Loucy (cell line): ENCODE results near the gene IL36G.
A peak's percentile ranks its signal among the peaks of the same experiment; 100 is the strongest.

Experiments
- H2AFZ ChIP-seq: fragments of 200-600 bp; sonication (generic); 2 replicates; pipeline ENCODE4 v1.6.0; 2016; ENCODE audit warnings: antibody characterized with exemption, mild to moderate bottlenecking, low read length, moderate library complexity
- H3F3A ChIP-seq: fragments of 200-600 bp; 2 replicates; pipeline ENCODE4 v1.6.0; 2016; ENCODE audit warnings: antibody characterized with exemption, low read depth, mild to moderate bottlenecking
- H3K27me3 ChIP-seq: fragments of 200-600 bp; sonication (generic); 2 replicates; pipeline ENCODE4 v1.6.1; 2014; ENCODE audit warnings: low read length, mild to moderate bottlenecking; ENCODE audit not compliant: insufficient read depth, poor library complexity, severe bottlenecking
- H3K36me3 ChIP-seq: fragments of 200-600 bp; sonication (generic); 2 replicates; pipeline ENCODE4 v1.6.1; 2016; ENCODE audit warnings: low read length; ENCODE audit not compliant: insufficient read depth
- H3K4me1 ChIP-seq: fragments of 200-600 bp; sonication (generic); 2 replicates; pipeline ENCODE4 v1.5.1; 2014; ENCODE audit warnings: low read length, mild to moderate bottlenecking; ENCODE audit not compliant: insufficient read depth, poor library complexity, severe bottlenecking
- H3K4me2 ChIP-seq: fragments of 200-600 bp; sonication (generic); 2 replicates; pipeline ENCODE4 v1.6.0; 2014; ENCODE audit warnings: antibody characterized with exemption, low read length, low read depth, mild to moderate bottlenecking; ENCODE audit not compliant: poor library complexity, severe bottlenecking
- H3K4me3 ChIP-seq: fragments of 200-600 bp; sonication (generic); 2 replicates; pipeline ENCODE4 v1.5.1; 2014; ENCODE audit warnings: low read length, mild to moderate bottlenecking, mixed read lengths; ENCODE audit not compliant: poor library complexity, severe bottlenecking
- H3K79me2 ChIP-seq: fragments of 200-600 bp; sonication (generic); 2 replicates; pipeline ENCODE4 v1.6.1; 2014; ENCODE audit warnings: low read length; ENCODE audit not compliant: insufficient read depth
- H3K9ac ChIP-seq: fragments of 200-600 bp; sonication (generic); 2 replicates; pipeline ENCODE4 v1.6.0; 2014; ENCODE audit warnings: mild to moderate bottlenecking, low read depth, low read length, moderate library complexity; ENCODE audit not compliant: poor library complexity, severe bottlenecking
- H3K9me2 ChIP-seq: fragments of 200-600 bp; sonication (generic); replicated peaks from 2 replicates; pipeline ENCODE4 v1.6.1; 2016; ENCODE audit warnings: low read depth, low read length, mixed read lengths
- H3K9me3 ChIP-seq: fragments of 200-600 bp; sonication (generic); 2 replicates; pipeline ENCODE4 v1.6.1; 2014; ENCODE audit warnings: mild to moderate bottlenecking, antibody characterized with exemption, low read length, low read depth; ENCODE audit not compliant: insufficient read depth
- H4K20me1 ChIP-seq: fragments of 200-600 bp; sonication (generic); 2 replicates; pipeline ENCODE4 v1.6.0; 2014; ENCODE audit warnings: antibody characterized with exemption, low read length, mild to moderate bottlenecking; ENCODE audit not compliant: insufficient read depth, poor library complexity, severe bottlenecking
- CTCF ChIP-seq: fragments of 200-600 bp; sonication (generic); conservative IDR thresholded peaks from 2 replicates; pipeline ENCODE4 v1.5.1; 2014; ENCODE audit warnings: mild to moderate bottlenecking, antibody characterized with exemption, low read length
- EZH2phosphoT487 ChIP-seq: fragments of 200-600 bp; IDR thresholded peaks from 2 replicates; pipeline ENCODE4 v1.6.1; 2018; ENCODE audit warnings: antibody characterized with exemption, mild to moderate bottlenecking, moderate library complexity, borderline replicate concordance

IL36G gene

GRCh38 chr2:112941753-112942653 is 35.8 kb upstream of the IL36G start:
- peak; percentile 93 for TF ChIP-seq CTCF
- TF ChIP-seq EZH2phosphoT487: no peak
- no peak overlapping the region for H3K4me2 ChIP-seq
- H3K36me3 ChIP-seq: no peaks in the 10 kb centered on the region
- no peaks in the 10 kb centered on the region for H3F3A ChIP-seq
- H3K9ac ChIP-seq: no peak overlapping the region
- 0 out of 2 replicates have a peak overlapping the region, but pooled peaks have one; percentile 5 for H2AFZ ChIP-seq
- no peaks in the 10 kb centered on the region for H4K20me1 ChIP-seq
- no peaks in the 10 kb centered on the region for H3K79me2 ChIP-seq
- H3K9me3 ChIP-seq: peaks cover 8% of the 10 kb centered on the region
- no peak overlapping the region for H3K4me3 ChIP-seq
- H3K4me1 ChIP-seq: no peaks in the 10 kb centered on the region
- H3K27me3 ChIP-seq: no peaks in the 10 kb centered on the region
- H3K9me2 ChIP-seq: no peaks in the 10 kb centered on the region

DNA sequence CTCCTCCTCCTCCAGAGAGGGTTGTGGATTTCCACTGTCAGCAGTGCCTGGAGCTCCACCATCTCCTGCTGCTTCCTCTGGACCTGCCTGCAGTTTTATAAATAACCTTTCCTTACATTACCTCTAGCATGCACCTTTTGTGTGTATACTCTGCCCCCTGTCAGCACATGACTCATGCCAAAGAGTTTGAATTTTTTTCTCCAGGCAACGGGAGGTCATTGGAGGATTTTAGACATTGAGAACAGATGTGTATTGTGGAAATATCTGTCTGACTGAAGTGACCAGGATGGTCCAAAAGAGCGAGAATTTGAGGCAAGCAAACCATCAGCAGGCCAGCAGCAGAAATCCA is 35.2 kb upstream of the IL36G start:
- Histone ChIP-seq H3K4me2 (no peak overlapping the region), H3K36me3 (no peaks in the 10 kb centered on the region), H2AFZ (no peak overlapping the region), H3K4me1 (no peaks in the 10 kb centered on the region), H3K79me2 (no peaks in the 10 kb centered on the region), H3K9ac (no peak overlapping the region), H4K20me1 (no peaks in the 10 kb centered on the region), H3K9me2 (no peaks in the 10 kb centered on the region), H3K4me3 (no peak overlapping the region), H3K27me3 (no peaks in the 10 kb centered on the region), H3F3A (no peaks in the 10 kb centered on the region), H3K9me3 (peaks cover 8% of the 10 kb centered on the region)
- TF ChIP-seq CTCF: no peak
- TF ChIP-seq EZH2phosphoT487: no peak

DNA sequence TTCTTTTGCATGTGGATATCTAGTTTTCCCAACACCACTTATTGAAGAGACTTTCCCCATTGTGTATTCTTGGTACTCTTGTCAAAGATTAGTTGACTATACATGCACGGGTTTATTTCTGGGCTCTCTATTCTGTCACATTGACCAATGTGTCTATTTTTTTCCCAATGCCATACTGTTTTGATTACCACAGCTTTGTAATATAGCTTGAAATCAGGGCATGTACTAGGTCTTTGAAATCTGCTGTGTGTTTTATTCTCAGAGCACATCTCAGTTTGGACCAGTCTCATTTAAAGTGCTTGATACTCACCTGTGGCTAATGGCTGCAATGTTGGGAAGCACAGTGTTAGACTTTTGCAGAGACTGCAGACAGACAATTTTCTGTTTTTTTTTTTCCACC is 32.8 kb upstream of the IL36G start:
- Histone ChIP-seq H3K36me3 (no peaks in the 10 kb centered on the region), H3K27me3 (peaks cover 5% of the 10 kb centered on the region), H3K4me3 (no peak overlapping the region), H2AFZ (no peak overlapping the region), H4K20me1 (no peaks in the 10 kb centered on the region), H3K9me2 (no peaks in the 10 kb centered on the region), H3K79me2 (no peaks in the 10 kb centered on the region), H3K9ac (no peak overlapping the region), H3K4me2 (no peak overlapping the region), H3K9me3 (peaks cover 8% of the 10 kb centered on the region), H3F3A (no peaks in the 10 kb centered on the region), H3K4me1 (no peaks in the 10 kb centered on the region)
- TF ChIP-seq CTCF: no peak
- no peak for TF ChIP-seq EZH2phosphoT487
